Stimulated activated CD8-positive, alpha-beta memory T cell treated with anti-CD3 and anti-CD28 coated beads, Interleukin-15, amount 100 ng/mL, for 4 hours (primary cell): Measurements from ENCODE around the gene TMBIM4.

ENCODE experiments used
- DNase-seq, 2 donors: peaks; one replicate each; pipeline ENCODE4 v3.0.0-alpha.2; 2020; ENCODE audit warnings: low read depth in 2 of 2

The TMBIM4 gene

GRCh38 chr12:66140731-66141130 is 29.1 kb downstream of the TMBIM4 start:
- DNase-seq: no peak

GRCh38 chr12:66139328-66139727 is 30.5 kb downstream of the TMBIM4 start:
- DNase-seq: no peak

DNA sequence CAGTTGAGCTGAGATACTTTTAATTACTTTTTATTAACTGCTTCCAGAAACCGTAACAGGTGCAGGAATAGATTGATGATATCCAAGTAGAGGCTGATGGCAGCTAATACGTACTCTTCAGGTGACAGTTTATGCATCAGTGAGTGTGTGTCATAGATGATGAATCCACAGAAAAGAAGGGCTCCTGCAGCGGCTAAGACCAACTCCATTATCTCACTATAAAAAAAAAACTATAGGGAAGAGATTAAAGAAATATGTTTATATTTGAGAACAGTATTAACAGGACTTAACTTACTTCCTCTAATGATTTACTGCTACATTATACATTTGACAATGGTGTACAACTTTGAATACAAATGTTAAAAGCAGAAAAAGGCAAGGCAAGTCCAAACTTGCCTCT is 31.9 kb downstream of the TMBIM4 start:
- no peak for DNase-seq

- no peak for DNase-seq
Observed at GRCh38 chr12:66132408-66132807, 37.4 kb downstream of the TMBIM4 start.

GRCh38 chr12:66131067-66131688 is 38.6 kb downstream of the TMBIM4 start:
- no peak for DNase-seq

DNA sequence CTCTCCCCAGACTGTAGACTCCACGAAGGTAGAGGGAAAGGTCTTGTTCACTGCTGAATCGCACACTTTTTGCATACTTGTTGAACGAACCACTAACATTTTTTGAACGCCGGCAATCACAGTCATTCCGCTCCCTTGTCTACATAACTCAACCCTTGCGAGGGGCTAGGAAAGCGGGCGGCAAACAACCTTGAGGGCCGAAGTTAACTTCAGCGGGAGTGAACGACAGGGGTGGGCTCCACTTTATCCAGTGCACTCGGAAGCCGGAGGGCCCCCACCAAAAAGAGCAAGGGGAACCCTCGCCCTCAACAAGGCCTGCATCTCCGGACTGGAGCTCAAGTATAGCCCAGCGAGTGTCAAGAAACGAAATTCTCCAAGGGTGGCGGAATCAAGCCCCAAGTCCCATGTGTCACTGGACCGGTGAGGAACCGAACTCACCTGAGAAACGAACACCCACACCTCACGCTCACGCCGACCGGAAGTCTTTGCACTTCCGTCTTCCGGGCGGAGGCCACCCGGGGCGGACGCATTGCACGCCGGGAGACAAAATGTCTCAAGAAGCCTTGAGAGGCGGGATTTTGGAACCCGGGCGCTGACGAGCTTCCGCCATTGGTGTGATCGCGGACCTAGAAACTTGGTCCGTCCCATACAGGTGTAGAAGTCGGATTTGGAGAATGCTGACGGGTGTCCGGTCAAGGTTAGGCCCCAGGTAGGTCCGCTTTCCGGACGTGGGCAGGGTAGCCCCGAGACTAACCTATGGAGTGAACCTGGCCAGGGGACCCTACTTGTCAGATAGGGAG is 39.3 kb downstream of the TMBIM4 start, which contains the start of gene LLPH:
LLPH (minus strand) TSS at position 484 of the 800 bp plus-strand sequence. CDS start 1,644 bp downstream, outside the sequence.
- peak; percentile 75 to 85 for DNase-seq

- no peak for DNase-seq
Observed at GRCh38 chr12:66129934-66130266, 39.9 kb downstream of the TMBIM4 start.

DNA sequence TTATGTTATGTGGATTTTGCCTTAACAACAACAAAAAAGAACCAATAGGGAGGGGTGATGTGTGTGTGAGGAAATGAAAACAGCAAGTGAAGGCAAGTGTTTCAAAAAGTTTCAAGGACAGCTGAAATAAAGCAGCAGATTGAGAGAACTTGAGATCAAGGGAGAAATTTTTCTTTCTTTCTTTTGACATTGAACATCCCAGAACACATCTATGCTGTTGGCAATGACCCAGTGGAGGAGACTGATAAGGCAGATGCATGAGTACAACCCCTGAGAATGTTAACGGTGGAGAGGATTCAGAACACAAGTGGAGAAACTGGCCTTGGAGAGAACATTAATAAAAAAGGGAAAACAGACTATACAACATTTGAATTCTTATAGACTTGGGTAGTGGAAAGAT is 42.1 kb downstream of the TMBIM4 start:
- DNase-seq: no peak

GRCh38 chr12:66120477-66120876 is 49.3 kb downstream of the TMBIM4 start:
- DNase-seq: no peak

DNA sequence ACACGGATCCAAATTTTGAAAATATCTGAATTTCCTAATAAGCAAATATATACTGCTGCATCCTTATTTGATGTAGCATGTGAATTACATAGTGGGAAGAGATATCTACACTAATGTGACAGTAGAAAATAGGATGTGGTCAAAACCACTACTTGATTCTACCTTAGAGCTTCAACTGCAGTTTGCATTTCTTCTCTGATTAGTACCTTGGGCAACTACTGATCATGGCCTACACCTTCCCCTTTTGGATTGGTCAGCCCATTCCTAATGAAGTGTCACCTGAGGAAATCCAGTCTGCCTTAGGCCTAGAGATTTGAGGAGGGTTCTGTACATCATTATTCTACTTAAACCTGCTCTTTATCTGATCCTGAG is 49.9 kb downstream of the TMBIM4 start:
- no peak for DNase-seq

- DNase-seq: no peak
Observed at GRCh38 chr12:66119229-66119869, 50.4 kb downstream of the TMBIM4 start.

- no peak for DNase-seq
Observed at GRCh38 chr12:66118240-66118891, 51.4 kb downstream of the TMBIM4 start.

DNA sequence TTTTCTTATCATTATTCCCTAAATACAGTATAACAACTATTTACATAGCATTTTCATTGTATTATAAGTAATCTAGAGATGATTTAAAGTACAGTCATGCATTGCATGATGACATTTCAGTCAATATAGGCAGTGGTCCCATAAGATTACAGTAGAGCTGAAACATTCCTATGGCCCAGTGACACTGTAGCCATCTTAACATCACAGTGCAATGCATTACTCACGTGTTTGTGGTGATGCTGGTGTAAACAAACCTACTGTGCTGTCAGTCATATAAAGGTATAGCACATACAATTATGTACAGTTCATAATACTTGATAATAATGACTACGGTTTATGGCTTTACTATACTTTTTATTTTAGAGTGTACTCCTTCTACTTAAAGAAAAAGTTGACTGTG is 52.6 kb downstream of the TMBIM4 start:
- DNase-seq: no peak

DNA sequence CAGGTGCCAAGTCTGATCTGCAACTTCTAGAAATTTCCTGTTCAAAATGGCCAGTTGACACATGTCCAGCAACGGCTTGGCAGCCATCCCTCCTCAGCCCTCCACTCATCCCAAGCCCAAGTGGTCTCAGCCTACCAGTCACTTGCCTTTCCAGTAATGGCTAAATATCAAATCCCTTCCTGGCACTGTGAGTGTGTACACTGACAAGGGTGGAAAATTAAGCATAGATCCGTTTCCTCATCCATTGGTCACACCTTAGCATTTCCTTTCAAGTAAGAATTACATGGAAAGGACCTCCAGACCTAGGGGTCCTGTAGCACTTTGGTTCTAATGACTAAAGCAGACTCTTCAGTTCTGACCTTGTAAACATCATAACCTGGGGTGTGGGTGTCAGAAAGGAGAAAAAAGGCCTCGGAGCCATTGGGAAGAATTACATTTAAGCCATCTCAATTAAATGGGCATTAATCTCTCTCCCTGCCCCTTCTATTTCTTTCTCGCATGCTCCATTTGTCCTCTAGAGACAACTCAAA is 54.7 kb downstream of the TMBIM4 start:
- DNase-seq: no peak

DNA sequence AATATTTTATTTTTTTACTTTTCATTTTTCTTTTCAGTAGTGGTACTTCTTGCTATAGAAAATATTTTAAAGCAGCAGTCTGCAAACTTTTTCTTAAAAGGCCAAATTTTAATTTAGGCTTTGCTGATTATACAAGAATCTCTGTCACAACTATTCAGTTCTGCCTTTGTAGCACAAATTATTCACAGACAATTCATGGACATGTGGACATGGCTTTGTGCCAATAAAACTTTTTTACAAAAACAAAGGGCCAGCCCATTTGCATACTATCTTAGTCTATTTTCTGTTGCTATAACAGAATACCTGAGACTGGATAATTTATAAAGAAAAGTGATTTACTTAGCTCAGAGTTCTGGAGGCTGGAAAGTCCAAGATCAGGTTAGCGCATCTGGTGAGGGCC is 56.3 kb downstream of the TMBIM4 start:
- no peak for DNase-seq

- no peak for DNase-seq
Observed at GRCh38 chr12:66111605-66112004, 58.2 kb downstream of the TMBIM4 start.

- no peak for DNase-seq
Observed at GRCh38 chr12:66109056-66109455, 60.7 kb downstream of the TMBIM4 start.

DNA sequence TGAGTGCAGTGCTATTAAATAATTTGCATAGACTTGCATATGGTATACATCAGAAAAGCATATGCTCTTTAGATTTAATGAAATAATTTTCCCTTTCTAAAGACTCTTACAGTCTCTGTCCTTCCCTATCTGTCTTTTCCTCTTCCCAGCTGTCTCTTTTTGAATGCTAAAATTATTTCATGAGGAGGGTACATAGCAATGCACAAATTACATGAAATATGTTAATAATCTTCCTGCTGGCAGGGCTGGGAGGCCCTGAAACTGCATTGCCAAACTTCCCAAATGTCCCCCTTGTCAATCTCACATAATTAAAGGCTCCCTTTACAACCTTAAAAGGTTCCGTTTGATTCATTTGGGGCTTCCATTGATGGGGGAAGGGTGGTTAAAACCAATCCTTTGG is 61.4 kb downstream of the TMBIM4 start:
- no peak for DNase-seq

DNA sequence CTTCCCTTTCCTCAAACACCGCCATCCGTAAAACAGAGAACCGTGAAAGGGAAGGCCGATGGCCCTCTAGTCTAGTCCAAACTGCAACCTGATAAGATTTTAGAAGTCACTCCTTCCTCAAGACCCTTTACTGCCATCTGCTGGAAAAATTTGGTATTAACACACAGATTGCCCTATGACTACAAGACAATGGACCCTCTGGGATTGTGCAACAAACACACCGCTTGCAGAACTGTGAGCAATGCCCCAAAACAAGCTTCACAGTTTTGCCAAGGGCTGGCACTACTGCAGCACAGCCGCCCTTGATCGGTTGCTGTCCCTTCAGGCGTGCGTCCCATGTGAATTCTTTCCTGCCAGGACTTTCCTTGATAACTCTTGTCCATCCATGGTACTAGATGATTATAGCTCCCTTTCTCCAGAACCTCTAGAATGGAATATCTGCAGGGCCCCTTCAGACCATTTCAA is 62.3 kb downstream of the TMBIM4 start:
- no peak for DNase-seq

DNA sequence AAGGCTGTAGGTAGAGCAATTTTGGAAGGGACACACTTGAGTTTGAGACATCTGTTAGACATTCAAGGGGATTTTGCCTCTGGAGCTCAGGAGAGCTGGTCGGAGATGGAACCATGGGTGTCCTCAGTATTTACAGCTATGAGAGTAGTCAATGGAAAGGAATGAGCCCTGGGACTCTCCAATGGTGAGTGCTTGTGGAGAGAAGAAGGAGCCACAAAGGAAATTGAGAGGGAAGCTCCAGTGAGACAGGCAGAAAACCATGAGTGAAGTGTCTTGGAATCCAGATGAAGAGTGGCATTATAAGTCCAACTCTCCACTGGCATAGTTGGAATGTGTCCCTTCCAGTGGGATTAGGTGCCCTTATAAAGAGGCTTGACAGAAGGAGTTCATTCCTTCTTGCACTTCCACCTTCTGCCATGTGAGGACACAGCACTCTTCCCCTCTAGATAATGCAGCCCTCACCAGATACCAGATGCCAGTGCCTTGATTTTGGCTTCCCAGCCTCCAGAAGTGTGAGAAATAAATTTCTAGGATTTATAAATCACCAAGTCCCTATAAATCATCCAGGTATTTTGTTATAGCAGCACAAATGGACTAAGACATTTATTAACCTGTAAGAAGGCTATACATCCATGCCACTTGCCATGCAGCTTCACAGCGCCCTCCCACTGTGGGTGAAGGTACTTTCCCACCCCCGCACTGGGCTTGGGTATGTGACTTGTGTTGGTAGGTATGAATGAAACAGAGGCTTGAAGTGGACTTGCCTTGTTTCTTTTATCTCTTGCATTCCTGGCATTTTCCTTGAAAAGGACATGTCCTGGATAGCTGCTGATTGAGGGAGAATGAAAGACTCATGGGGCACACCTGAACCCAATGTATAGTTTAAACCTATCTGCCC is 66.5 kb downstream of the TMBIM4 start:
- no peak for DNase-seq
